Mucosa of gallbladder (tissue), 1 donor: ENCODE measurements around the gene FAM3A. TPM values are rescaled to one million over a fixed set of nuclear protein-coding genes. Genes with fewer than 3 reads are reported as not detected.
"Not testable (repeated sequence)": the region's sequence is repeated elsewhere in the genome, so short reads cannot be mapped to it uniquely, and the experiment has no call there.

ENCODE experiments used
- DNase-seq: peaks from one replicate; pipeline ENCODE4 v3.0.0-alpha.2; 2020; ENCODE audit warnings: low spot score
- total RNA-seq: library from RNA; stranded (reverse); gene quantifications from one replicate; pipeline ENCODE4 v1.2.1, GENCODE V29; 2021
- donor health status: DM: no; HTN: no; CAD: no.

Gene FAM3A
- total RNA-seq, 1 donor from 2014 or later = 75.3 TPM

DNA sequence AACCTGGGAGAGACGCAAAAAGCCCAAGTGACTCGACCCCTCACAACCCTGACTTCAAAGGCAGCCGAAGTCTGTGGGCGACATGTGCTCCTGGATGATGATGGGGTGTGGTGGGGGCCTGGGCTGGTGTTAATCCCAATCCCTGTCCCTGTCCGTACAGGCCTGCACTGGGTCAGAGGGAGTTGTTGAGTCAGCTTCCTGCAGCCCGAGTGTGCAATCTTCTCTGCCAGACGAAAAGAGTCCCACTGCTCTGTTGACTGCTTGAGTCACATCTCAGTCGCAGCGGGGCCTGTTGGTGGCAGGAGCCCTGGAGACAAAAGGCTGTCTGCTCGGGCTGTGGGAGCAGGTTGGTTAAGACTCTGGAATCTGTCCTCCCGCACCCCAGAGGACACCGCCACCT is 10.3 kb downstream of the FAM3A start:
- DNase-seq = no peak

DNA sequence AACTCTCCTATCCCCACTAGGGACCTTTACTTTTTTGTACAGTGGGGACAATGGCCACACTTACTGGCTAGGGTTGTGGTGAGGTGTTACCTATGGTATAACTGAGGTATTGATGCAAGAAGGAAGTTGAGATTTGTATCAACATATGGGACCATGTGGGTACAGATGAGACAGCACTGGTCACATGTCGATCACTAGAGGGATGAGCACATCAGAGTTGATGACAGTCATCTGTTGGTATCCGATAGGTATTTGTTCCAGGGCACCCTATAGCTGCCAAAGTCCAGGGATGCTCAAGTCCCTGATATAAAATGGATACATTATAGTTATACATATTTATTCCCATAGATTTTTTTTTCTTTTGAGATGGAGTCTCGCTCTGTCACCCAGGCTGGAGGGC is 13.0 kb downstream of the FAM3A start:
- DNase-seq = no peak

DNA sequence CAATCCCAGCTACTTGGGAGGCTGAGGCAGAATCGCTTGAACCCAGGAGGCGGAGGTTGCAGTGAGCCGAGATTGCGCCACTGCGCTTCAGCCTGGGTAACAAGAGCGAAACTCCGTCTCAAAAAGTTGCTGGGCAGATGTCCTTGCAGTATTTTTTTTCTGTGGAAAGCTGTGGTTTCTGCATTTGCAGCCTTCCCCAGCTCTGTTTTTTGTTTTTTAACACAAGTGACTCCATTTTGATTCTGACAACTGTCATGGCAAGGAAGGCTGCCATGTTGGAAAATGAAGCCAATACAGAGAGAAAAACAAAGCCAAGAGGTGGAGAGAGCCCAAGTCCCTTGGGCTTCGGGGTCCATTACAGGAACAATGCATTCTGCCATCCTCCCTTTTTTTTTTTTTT is 13.9 kb downstream of the FAM3A start:
- DNase-seq = no peak

DNA sequence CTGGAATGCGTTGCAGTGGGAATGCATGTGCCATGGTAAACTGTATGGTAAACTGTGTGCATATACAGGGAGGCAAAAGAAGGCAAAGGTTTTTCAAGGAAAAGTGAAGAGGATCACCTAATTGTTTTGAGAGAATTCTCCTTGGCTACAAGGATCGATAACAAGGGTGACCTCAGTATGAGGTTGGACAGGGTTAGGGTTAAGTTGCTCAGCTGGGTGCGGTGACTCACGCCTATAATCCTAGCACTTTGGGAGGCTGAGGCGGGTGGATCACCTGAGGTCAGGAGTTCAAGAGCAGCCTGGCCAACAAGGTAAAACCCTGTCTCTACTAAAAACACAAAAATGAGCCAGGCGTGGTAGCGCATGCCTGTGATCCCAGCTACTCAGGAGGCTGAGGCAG is 14.6 kb downstream of the FAM3A start:
- DNase-seq = not testable (repeated sequence)

DNA sequence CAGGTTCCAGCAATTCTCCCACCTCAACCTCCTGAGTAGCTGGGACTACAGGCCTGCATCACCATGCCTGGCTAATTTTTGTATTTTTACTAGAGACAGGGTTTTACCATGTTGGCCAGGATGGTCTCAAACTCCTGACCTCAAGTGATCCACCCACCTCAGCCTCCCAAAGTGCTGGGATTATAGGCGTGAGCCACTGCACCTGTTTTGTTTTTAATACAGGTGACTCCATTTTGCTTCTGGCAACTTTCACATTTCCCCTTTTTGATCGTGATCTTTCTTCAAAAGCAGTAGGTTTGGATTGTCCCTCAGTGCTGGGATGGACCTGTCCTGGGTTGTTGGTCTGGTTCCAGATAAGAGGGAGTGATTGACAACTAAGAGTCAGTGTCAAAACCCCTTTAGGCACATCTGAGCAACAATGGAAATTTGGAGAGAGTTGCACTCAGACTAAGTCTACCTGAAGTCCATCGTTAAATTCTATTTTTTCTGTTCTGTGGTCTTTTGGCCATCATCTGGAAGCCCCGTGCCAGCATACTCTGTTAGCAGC is 19.4 kb downstream of the FAM3A start:
- not testable (repeated sequence) for DNase-seq

DNA sequence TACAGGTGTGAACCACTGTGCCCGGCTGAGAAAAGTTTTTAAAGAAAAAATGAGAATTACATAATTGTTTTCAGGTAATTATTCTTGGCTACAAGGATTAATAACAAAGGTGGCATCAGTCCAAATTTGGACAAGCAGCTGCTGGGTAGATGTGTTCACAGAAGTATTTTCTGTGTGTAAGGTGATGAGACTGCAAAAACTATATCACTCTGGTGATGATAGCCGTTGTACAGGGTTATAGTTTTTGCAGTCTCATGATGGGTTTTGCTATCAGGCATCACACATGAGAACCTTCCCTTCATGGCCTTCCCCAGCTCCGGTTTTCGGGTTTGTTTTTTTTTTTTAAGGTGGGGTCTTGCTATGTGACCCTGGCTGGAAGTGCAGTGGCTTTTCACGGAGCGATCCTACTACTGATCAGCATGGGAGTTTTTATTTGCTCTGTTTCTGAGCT is 20.5 kb downstream of the FAM3A start:
- DNase-seq = no peak

DNA sequence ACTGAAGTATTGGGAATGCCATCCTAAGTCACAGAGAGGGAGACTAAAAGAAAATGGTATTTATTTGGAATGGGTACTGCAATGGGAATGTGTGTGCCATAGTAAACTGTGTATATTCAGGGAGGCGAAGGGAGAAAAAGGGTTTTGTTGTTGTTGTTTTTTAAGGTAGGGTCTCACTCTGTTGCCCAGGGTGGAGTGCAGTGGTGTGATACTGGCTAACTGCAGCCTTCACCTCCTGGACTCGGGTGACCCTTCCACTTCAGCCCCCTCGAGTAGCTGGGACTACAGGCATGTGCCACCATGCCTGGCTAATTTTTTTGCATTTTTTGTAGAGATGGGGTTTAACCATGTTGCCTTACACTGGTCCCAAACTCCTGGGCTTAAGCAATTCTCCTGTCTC is 21.3 kb downstream of the FAM3A start:
- DNase-seq = no peak

DNA sequence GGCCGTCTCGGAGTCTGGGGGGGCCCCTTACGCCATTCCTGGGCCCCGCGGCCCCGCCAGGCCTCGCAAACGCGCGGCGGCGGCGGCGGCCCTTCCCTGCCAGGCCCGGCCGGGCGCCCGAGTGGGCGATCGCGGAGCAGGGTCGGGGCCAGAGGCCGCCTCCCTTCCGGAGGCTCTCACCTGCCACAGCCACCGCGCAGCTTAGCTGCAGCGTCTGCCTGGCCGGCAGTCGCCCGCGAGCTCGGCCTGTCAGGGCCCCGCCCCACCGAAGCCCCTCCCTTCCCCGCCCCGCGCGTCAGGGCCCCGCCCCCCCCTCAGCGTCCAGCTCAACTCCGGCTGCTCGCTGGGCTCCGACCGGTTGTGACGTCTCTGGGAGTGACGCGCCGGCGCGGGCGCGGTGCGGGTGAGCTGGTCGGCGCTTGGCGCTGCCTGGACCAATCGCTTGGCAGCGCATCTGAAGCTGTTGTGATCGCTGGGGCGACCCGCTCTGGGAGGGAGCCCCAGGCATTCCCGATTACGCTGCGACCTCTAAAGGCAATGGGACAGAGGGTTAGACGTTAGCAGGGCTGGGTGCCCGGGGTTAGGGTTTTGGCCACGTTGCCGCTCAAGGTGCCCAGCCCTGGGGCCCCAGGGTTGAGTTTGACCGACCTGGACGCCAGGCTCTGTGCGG is 25.5 kb downstream of the FAM3A start, which contains the start of gene SLC10A3:
Gene SLC10A3, minus strand, starts transcription at position 216 of the 670 bp plus-strand sequence. CDS start 1,689 bp downstream, outside the sequence.
- peak; percentile 93 for DNase-seq

DNA sequence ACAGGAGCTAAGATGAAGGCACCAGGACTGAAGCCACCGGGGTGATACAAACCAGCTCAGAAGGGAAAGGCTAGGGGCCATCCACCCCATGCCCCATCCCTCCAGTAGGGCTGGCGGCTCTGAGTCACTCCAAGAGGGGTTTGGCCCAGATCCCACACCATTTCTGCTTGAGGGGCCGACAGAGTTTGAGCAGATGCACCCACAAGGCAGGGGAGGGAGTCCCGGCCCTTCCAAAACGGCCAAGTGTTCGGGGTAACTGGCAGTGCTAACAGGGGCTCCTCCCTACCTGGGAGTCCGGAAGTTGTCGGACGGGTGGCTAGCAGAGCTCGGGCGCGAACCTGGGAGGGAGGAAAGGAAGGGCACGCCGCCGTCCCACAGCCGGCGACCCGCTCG is 26.0 kb downstream of the FAM3A start:
- no peak for DNase-seq

DNA sequence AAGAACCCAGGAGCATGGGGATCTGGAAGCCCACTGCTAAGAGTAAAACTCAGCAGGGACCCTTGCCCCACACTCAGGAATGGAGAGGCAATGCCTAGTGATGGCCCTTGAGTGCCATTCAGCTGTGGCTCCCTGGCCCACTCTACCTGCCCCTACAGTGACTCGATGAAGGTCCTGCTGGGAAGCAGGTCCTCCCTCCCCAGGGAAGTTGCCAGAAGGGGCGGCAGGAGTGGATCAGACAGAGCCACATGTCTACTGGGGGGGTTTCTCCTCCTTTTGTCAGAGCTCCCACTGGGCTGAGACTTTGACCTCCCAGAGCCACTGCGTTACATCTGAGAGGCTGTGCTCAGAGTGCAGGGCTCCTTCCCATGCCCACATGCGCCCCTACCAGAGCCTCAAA is 26.9 kb downstream of the FAM3A start:
- no peak for DNase-seq

DNA sequence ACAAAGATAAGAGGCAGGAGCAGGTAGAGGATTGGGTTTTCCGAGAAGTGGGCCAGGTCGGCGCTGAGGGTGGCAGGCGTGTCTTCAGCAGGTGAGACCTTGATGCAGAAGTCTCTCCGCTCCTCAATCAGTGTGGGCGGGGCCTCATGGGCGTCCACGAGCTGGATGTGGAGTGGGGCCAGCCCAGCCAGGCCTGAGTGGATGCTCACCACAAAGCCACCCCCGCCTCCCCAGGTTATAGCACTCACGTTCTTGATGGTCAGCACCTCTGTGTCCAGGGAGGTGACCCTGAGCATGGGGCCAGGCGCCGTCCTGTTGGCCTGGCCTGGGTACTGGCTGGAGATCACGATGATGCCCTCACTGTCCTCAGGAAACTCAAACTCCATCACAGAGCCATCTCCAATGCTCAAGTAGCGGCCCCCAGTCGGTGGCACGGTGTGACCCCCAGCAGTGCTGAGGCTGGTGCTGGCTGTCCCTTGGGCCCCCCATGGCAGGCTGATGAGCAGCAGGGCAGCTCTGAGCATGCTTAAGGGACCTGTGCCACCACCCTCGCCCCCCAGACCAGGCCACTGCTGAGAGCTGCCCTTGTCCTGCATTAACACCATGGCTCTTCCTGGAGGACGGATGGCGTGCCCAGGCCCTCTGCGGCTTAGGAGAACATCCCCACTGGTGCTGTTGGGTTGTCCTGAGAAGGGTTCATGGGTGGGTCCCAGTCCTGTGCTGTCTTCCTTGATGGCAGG is 27.5 kb downstream of the FAM3A start:
- no peak for DNase-seq

DNA sequence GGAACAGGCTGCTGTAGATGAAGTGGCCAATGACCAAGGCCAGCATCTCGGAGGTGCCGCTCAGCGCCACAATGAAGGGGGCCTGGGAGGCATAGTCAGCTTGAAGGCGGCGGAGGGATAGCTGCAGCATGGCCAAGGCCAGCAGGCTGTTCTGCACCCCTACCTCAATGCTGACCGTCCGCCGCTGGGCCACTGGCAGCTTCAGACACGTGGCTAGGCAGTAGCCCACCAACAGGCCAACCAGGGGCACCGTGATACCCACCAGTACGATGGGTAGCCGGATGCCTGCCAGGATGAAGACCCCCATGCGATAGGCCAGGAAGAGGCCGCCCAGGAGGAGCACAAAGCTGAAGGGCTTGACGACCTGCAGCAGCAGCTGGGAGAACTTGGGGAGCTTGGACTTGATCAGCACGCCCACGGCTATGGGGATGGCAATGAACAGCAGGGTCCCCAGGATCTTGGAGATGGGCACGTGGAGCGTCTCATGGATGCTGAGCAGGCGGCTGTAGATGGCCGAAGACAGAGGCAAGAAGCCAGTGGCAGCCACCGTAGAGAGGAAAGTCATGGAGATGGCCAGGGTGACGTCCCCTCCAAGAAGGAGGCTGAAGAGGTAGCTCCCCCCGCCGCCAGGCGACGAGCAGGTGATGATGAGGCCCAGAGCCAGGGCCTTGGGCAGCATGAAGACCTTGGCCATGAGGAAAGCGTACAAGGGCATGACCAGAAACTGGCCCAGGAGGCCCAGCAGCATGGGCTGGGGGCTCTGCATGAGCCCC is 28.3 kb downstream of the FAM3A start:
- DNase-seq = no peak

DNA sequence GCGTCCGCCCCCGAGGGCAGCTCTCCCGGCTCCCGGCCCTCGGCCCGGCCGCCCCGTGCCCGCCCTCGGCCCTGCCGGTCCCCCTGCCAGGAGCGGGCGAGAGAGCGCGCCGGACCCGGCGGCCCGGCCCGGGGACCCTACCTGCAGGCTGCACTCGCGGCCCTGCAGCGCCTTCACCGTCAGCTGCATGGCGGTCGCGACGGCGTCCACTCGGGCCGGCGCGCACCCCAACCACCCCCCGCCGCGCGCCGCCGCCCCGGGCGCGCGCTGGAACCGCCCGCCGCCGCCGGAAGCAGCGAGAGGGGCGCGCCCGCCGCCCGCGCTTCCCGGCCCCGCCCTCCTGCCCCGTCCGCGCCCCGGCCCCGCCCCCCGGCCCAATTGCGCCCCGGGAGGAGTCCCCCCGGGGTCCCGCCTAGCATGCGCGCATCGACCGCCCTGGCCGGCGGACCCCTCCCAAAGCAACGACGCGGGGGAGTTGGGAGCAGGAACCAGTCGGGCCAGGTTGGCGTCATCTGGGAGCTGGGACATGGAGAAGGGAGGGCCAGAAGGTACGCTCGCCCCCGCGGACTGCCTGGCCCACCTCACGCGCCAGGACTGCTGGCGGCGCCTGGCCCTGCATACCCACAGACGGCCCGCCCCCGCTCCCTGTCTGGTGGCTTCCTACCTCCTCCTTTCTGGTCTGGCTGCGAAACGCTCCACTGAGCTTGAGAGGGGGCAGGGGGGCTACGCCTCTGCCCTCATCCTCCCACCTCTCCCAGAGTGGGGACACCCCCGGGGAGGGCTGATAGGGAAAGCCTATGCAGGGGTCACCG is 29.4 kb downstream of the FAM3A start, which contains the start of gene UBL4A:
Gene UBL4A, minus strand, starts transcription at position 220 of the 812 bp plus-strand sequence. Its CDS starts 31 bp downstream, at position 189.
- DNase-seq = peak; percentile 41

DNA sequence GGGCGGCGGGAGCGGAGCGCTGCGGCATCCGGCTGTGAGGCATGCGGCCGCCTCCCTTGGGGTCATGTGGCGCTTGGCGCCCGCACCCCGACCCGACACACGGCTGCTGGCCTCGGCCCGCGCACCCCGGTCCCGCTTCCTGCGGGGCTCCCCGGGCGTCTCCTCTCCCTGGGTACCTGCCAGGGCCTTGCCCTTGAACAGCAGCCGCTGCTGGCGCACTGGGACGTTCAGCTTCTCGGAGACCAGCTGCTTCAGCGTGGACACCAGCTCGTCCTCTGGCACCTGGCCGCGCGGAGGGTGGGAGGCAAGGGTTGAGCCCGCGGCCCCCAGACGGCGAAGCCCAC is 30.0 kb downstream of the FAM3A start:
- no peak for DNase-seq

DNA sequence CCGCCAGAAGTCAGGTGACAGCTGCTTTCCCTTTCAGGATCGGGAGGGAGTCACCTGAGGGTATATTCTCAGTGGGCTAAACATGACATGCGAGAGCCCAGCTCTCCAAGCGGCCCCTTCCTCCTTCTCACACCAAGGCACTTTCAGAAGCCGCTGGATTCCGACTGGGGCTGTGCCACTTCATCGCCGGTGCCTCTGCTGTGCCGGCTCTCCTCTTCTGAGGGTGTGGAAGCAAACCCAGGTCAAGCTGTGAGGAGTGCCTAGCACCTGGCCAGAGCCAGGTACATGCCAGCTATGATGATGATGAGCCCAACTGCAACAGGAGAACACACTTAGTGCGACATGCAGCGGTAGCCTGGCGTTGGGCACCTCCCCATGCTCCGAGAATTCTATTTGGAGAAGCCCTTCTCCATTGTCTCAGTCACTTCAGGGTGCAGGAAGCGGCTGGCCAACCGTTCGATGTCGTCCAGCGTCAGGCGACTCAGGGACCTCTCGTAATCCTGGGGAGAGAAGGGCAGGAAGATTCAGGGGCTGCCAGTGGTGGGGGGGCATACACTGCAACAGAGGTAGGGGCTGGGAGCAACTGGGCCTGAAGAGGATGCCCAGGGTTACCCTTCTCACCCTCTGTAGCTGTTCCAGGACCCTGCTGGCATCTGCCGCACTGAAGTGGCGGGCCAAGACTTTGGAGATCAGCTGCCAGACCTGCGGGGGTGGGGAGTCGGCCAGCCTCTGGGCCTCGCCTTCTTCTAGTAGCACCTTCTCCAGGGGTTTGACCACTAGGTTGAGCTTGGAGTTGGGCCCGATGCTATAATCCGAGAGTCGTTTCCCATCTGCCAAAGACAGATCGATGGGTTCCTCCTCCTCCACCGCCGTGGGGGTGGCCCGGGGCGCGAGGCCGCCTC is 30.6 kb downstream of the FAM3A start:
- DNase-seq = no peak

DNA sequence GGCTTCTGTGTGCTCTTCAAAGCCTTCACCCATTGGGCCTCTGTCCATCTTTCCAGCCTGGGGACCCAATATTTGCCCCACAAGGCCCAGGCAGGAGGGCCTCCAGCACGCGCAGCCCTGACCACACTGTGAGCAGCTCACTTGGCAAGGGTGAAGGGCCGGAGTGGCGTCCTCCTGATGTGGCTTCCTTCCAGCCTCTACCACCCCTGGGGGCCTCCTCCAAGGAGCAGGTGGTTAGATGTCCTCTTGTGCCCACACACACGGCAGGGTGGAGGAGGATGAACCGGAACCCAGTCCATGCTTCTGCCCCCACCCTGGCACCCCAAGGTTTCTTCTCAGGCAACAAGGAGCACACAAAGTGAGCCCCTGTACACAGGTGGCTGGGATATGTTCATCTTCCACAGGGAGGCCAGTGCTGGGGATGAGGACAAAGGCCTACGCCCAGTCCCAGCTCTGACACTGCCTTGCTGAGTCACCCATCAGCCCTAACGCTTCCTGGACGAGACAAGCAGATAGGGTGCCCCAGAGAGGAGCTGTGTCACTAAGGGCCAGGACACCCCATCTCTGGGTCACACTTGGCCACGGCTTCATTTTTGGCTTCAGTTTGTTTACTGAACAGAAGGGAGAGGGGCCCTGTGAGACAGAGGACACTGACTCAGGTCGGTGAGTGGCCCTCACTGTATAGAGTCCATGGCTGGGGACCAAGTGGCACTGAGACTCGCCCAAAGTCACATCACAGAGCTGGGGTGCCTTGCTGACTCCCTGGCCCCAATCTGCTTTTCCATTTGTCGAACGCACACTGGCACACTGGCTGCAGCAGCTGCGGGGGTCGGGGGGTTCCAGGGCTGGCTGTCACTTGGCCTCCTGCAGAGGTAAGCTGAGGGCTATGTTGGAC is 31.5 kb downstream of the FAM3A start:
- DNase-seq = no peak

DNA sequence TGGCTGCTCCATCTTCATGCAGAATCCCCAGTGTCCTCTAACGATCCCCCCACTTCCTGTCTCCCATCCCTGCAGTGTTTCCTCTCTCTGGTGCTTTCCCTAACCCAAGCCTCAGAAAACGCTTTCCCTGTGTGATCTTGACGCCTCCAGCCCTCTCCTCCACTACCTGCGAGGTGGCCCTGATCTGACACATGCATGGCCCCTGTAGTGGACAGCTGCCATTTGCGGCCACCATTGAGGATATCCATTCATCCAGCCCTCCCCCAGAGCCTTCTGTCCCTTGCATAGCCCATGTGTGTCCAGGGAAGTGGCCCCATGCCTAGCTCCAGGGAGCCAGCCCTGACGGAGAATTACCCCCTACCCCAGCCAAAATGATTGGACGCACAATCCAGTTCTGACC is 32.7 kb downstream of the FAM3A start:
- no peak for DNase-seq

DNA sequence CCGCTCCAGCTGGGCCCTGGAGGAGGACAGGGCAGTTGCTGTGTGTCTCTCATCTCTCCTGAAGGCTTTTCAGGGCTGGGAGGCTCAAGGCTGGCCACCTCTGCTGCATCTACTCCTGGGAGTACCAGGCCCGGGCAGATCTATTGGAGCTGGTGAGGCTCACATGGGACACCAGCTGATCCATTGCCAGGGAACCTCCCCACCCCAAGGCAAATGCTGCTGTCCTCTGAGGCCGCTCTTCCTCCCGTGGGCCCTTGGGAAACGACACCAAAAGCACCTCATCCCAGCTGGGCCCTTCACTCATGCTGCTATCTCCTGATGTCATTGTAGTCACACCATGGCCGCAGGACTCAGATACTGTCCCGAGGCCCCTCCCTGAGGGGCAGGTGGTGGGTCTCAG is 33.2 kb downstream of the FAM3A start:
- DNase-seq = no peak

DNA sequence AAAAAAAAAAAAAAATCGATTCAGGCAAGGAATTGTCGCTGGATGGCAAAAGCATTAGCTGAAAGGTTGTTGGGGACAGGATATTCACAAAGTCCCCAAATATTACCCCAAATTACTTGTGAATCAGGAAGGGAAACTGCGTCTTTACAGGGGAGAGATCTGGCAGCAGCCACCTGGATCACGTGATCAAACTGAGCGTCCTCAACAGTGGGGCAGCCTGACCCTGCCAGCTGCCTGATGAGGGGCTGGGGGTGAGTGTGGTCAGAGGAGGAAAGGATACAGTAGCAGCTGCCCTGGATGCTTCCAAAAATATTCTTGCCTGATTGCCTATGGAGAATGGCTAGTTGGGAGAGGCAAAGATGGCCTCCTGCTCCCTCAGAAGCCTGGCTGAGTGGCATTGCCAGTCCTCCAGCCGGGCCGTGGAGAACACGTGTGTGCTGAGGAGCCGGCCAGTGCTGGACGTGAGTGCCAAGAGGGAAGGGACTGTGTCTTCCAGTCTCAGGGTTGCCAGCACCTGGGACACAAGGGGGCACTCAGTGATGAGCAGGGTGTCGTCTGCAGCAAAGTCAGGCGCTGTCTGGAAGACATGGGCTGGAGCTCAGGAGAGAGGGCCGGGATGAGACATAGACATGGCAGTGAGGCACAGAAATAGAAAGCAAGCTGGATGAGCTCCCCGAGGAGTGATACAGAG is 34.0 kb downstream of the FAM3A start:
- DNase-seq = no peak
